Esophagus muscularis mucosa (tissue), 4 donors: ENCODE results near the gene SV2C. TPM values are rescaled to one million over a fixed set of nuclear protein-coding genes. Genes with fewer than 3 reads are reported as not detected.
"Not testable (repeated sequence)": the region's sequence is repeated elsewhere in the genome, so short reads cannot be mapped to it uniquely, and the experiment has no call there.

ENCODE experiments used
- DNase-seq: peaks from one replicate; pipeline ENCODE4 v3.0.0-alpha.2; 2017; ENCODE audit errors: extremely low spot score
- H3K27ac ChIP-seq, 4 donors: fragments of 200-600 bp; sonication (generic); replicated peaks in 1 of 4; 1 replicate in 3 of 4; 2 replicates in 1 of 4; pipeline ENCODE4 v1.5.1; 2016 to 2019; ENCODE audit warnings: mild to moderate bottlenecking in 1 of 4
- H3K27me3 ChIP-seq, 4 donors: fragments of 200-600 bp; sonication (generic); one replicate each; pipeline versions ENCODE4 v1.5.1 to v1.6.0; 2016 to 2019
- H3K36me3 ChIP-seq, 4 donors: fragments of 200-600 bp; sonication (generic); one replicate each; pipeline ENCODE4 v1.5.1; 2016 to 2019
- H3K4me1 ChIP-seq, 4 donors: fragments of 200-600 bp; sonication (generic); one replicate each; pipeline ENCODE4 v1.5.1; 2016 to 2019
- H3K4me3 ChIP-seq, 4 donors: fragments of 200-600 bp; sonication (generic); 1 replicate in 2 of 4; 2 replicates in 2 of 4; pipeline ENCODE4 v1.5.1; 2016 to 2019; ENCODE audit warnings: mild to moderate bottlenecking in 4 of 4, moderate library complexity in 1 of 4
- H3K9me3 ChIP-seq, 4 donors: fragments of 200-600 bp; sonication (generic); 1 replicate in 3 of 4; 2 replicates in 1 of 4; pipeline ENCODE4 v1.5.1; 2016 to 2019
- EP300 ChIP-seq: sonication (generic); formaldehyde crosslinking; IDR thresholded peaks from one replicate; pipeline ENCODE4 v1.6.1; 2017; ENCODE audit warnings: antibody characterized with exemption
- POLR2A ChIP-seq: fragments of 450-650 bp; IDR thresholded peaks from one replicate; pipeline ENCODE4 v1.6.1; 2017; ENCODE audit warnings: antibody characterized with exemption, moderate library complexity, mild to moderate bottlenecking, low read depth
- POLR2AphosphoS5 ChIP-seq, 2 donors: sonication (generic); formaldehyde crosslinking; IDR thresholded peaks; one replicate each; pipeline ENCODE4 v1.6.1; 2017; ENCODE audit warnings: antibody characterized with exemption in 2 of 2
- WGBS: methylation state at CpG from one replicate; pipeline ENCODE4 v1.1.5; 2018; 5-methylcytosine and 5-hydroxymethylcytosine counted together
- intact Hi-C: fragments of 100-400 bp; cut with DNase I; formaldehyde crosslinking; loops from one replicate; pipeline ENCODE4 v1.15.1; 2023
- total RNA-seq, 4 donors: library from RNA; depleted of rRNA; stranded (reverse); fragments of >200 nt; gene quantifications; one replicate each; pipeline versions ENCODE4 v1.1.0 to v1.2.1, GENCODE V29; 2016
- TF ChIP-seq, protein P1 (sequence below), 3 experiments: fragments of 200-600 bp in 2 of 3; fragments of 450-650 bp in 1 of 3; sonication (generic) in 2 of 3; IDR thresholded peaks; one replicate each; pipeline ENCODE4 v1.5.1; 2017 to 2019; ENCODE audit warnings: antibody characterized with exemption in 3 of 3, mild to moderate bottlenecking in 2 of 3, moderate library complexity in 1 of 3

SV2C gene
- total RNA-seq, 4 donors from 2014 or later: 0.23 to 0.99 (median 0.47) TPM

DNA sequence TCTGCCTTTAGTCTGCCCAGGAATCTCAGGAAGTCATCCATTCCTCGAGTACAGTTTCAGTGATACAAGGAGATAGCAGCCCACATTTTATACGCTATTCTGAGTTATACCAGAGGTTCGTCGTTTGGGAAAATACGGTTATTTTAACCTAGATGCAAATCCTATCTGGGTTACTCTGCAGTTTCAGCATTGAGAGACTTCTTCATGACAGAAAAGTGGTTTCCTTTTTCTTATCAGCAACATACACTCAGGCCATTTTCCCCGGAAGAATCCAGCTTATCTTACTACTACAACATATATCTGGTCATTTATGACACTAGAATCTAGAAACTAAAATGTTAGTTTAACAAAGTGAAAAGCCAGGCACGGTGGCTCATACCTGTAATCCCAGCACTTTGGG is 236.5 kb downstream of the SV2C start:
- H3K27ac ChIP-seq: no peak overlapping the region
- no peaks in the 10 kb centered on the region for H3K4me1 ChIP-seq
- H3K9me3 ChIP-seq: peaks cover 0 to 14% (median 0%) of the 10 kb centered on the region in 4 donors
- intact Hi-C loops: no loop called here
- WGBS: 70% methylated on average over 7 of the region's 7 CpGs
- no peak for DNase-seq
- no peak overlapping the region for H3K4me3 ChIP-seq
- TF ChIP-seq POLR2A (no peak), EP300 (no peak)
- TF ChIP-seq, protein P1, sequence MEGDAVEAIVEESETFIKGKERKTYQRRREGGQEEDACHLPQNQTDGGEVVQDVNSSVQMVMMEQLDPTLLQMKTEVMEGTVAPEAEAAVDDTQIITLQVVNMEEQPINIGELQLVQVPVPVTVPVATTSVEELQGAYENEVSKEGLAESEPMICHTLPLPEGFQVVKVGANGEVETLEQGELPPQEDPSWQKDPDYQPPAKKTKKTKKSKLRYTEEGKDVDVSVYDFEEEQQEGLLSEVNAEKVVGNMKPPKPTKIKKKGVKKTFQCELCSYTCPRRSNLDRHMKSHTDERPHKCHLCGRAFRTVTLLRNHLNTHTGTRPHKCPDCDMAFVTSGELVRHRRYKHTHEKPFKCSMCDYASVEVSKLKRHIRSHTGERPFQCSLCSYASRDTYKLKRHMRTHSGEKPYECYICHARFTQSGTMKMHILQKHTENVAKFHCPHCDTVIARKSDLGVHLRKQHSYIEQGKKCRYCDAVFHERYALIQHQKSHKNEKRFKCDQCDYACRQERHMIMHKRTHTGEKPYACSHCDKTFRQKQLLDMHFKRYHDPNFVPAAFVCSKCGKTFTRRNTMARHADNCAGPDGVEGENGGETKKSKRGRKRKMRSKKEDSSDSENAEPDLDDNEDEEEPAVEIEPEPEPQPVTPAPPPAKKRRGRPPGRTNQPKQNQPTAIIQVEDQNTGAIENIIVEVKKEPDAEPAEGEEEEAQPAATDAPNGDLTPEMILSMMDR (IDR thresholded peaks at IDR 0.05): no peak
- no peaks in the 10 kb centered on the region for H3K27me3 ChIP-seq
- H3K36me3 ChIP-seq: no peaks in the 10 kb centered on the region

DNA sequence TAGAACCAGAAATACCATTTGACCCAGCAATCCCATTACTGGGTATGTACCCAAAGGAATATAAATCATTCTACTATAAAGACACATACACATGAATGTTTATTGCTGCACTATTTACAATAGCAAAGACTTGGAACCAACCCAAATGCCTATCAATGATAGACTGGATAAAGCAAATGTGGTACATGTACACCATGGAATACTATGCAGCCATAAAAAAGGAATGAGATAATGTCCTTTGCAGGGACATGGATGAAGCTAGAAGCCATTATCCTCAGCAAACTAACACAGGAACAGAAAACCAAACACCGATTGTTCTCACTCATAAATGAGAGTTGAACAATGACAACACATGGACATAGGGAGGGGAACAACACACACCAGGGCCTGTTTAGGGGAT is 240.3 kb downstream of the SV2C start:
- H3K27me3 ChIP-seq, H3K27ac ChIP-seq, intact Hi-C loops, DNase-seq, H3K4me3 ChIP-seq, H3K36me3 ChIP-seq: not testable (repeated sequence)
- peaks cover 0 to 14% (median 0%) of the 10 kb centered on the region in 4 donors for H3K9me3 ChIP-seq
- peaks cover 0 to 11% (median 7%) of the 10 kb centered on the region in 4 donors for H3K4me1 ChIP-seq
- 41% methylated on average over 1 of the region's 1 CpG for WGBS

DNA sequence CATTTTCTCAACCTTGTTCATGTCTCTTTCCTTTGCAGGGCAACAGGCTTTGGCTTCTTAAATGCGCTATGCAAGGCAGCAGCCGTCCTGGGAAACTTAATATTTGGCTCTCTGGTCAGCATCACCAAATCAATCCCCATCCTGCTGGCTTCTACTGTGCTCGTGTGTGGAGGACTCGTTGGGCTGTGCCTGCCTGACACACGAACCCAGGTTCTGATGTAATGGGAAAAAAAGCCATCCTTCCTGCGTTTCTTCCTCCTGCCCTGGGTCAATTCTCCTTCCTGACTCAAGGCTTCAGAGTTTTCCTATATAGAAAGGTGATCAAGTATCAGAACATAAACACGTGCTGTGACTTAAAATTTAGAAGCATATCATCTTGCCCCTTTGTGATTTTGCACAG is 242.1 kb downstream of the SV2C start:
- Histone ChIP-seq H3K27me3 (no peaks in the 10 kb centered on the region), H3K27ac (no peak overlapping the region), H3K4me1 (peaks cover 0 to 11% (median 7%) of the 10 kb centered on the region in 4 donors), H3K36me3 (no peaks in the 10 kb centered on the region), H3K9me3 (peaks cover 0 to 14% (median 0%) of the 10 kb centered on the region in 4 donors), H3K4me3 (no peak overlapping the region)
- DNase-seq: no peak
- intact Hi-C loops: no loop called here
- TF ChIP-seq, protein P1 (IDR thresholded peaks at IDR 0.05): no peak
- no peak for TF ChIP-seq POLR2AphosphoS5 (IDR thresholded peaks at IDR 0.05)
- no peak for TF ChIP-seq POLR2A
- no peak for TF ChIP-seq EP300
- 49% methylated on average over 7 of the region's 7 CpGs for WGBS

DNA sequence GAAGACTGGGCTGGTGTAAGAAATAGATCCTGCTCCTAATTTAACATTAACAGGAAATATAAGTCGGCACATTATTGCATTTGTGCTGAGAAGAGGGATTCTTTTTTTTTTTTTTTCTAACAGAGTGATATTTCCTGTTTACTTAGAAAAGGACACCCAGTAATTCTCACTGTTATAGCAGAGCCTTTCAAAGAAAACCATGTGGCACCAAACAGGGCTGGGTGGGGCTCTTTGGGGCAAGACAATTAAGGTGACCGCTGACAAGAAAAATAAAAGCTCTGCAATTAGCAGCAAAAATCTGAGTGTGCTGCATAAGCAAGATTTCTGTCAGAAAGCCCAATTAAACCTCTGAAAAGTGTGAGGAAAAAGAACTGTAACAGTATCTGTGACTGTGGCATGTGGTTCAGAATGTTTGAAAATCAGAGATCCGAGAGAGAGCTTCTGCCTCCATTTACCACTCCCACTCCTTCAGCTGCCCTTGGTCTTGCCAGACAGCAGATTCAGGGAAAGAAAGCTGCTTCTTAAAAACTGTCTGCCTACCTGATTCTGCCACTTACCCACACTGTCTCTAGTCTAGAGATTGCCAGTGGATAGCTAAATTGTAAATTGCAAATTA is 242.8 kb downstream of the SV2C start:
- intact Hi-C loops: no loop called here
- H3K27me3 ChIP-seq: no peaks in the 10 kb centered on the region
- H3K27ac ChIP-seq: peak overlapping the region in 2 of 4 donors; percentile 11 to 31
- no peak overlapping the region for H3K4me3 ChIP-seq
- no peaks in the 10 kb centered on the region for H3K36me3 ChIP-seq
- TF ChIP-seq EP300: no peak
- TF ChIP-seq, protein P1 (IDR thresholded peaks at IDR 0.05): no peak
- no peak for TF ChIP-seq POLR2A
- 47% methylated on average over 3 of the region's 3 CpGs for WGBS
- H3K9me3 ChIP-seq: peaks cover 0 to 14% (median 0%) of the 10 kb centered on the region in 4 donors
- DNase-seq: no peak
- H3K4me1 ChIP-seq: peaks cover 0 to 11% (median 7%) of the 10 kb centered on the region in 4 donors

DNA sequence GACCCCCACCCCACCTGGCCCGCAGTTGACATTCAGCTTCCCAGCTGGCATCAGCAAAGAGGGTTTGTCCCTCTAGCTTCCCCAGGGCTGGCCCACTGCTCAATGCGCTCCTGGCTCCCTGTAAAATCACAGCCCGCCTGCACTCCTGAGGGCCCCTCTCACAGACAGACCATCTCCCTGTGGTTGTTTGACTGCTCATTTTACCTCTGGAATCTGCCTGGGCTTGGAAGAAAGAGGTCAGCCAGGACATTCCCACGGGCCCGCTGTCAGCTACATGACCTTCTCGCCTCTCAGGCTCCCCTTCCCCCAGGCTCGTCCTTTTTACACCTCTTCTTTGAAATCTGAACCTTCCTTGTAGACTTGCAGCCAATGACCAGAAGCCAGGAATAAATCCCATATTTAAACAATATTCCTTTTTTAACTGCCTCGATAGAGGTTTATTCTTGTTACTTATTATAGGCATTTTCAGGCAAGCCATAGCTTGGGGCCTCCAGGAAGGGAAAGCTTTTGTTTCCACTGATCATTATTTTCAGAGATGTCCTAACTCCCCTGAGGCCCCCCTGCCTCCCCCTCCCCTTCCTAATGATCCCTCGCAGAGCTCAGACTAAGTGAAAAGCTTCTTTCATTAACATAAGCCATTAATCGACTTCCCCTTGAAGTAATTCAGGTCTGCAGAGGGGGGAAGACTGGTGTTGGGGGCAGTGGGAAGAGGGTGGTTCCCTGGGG is 243.6 kb downstream of the SV2C start:
- Histone ChIP-seq H3K36me3 (no peaks in the 10 kb centered on the region), H3K27ac (peak overlapping the region in 1 of 4 donors; percentile 11), H3K4me1 (peaks cover 0 to 11% (median 7%) of the 10 kb centered on the region in 4 donors), H3K9me3 (peaks cover 0 to 13% (median 0%) of the 10 kb centered on the region in 4 donors), H3K27me3 (no peaks in the 10 kb centered on the region), H3K4me3 (no peak overlapping the region)
- 42% methylated on average over 10 of the region's 10 CpGs for WGBS
- no peak for DNase-seq
- TF ChIP-seq, protein P1 (IDR thresholded peaks at IDR 0.05): no peak
- TF ChIP-seq POLR2A (no peak), POLR2AphosphoS5 (IDR thresholded peaks at IDR 0.05) (no peak), EP300 (no peak)
- intact Hi-C loops: no loop called here
